Body of pancreas (tissue), 4 donors: ENCODE measurements around the gene EHMT1. TPM values are rescaled to one million over a fixed set of nuclear protein-coding genes. Genes with fewer than 3 reads are reported as not detected.

Source experiments
- ATAC-seq: fragments of 150-250 bp; one replicate; pipeline ENCODE4 v1.9.1; 2016
- DNase-seq, 4 donors: peaks; one replicate each; pipeline ENCODE4 v3.0.0-alpha.2; 2019
- H3K27ac ChIP-seq, 4 donors: fragments of 200-600 bp; sonication (generic); 1 replicate in 3 of 4; 2 replicates in 1 of 4; pipeline versions ENCODE4 v1.5.1 to v1.6.1; 2016 to 2019; ENCODE audit warnings: mild to moderate bottlenecking in 1 of 4, mixed read lengths in 1 of 4, moderate library complexity in 1 of 4
- H3K27me3 ChIP-seq, 2 donors: fragments of 200-600 bp; sonication (generic); one replicate each; pipeline ENCODE4 v1.6.0; 2016; ENCODE audit warnings: mild to moderate bottlenecking in 1 of 2
- H3K36me3 ChIP-seq, 2 donors: fragments of 200-600 bp; sonication (generic); replicated peaks in 1 of 2; 2 replicates each; pipeline ENCODE4 v1.5.1; 2016; ENCODE audit warnings: low read depth in 2 of 2; ENCODE audit not compliant: insufficient read depth in 1 of 2
- H3K4me1 ChIP-seq: fragments of 200-600 bp; sonication (generic); one replicate; pipeline ENCODE4 v1.6.0; 2016
- H3K4me3 ChIP-seq, 2 donors: fragments of 200-600 bp; sonication (generic); 1 replicate in 1 of 2; 2 replicates in 1 of 2; pipeline ENCODE4 v1.5.1; 2016 to 2019
- H3K9me3 ChIP-seq, 3 donors: fragments of 200-600 bp; sonication (generic); 1 replicate in 2 of 3; 2 replicates in 1 of 3; pipeline ENCODE4 v1.5.1; 2016
- CTCF ChIP-seq, 7 experiments: fragments of 450-650 bp in 4 of 7; fragments of 200-600 bp in 3 of 7; sonication (generic) in 3 of 7; IDR thresholded peaks; one replicate each; pipeline ENCODE4 v1.5.1; 2016 to 2019; ENCODE audit warnings: antibody characterized with exemption in 7 of 7
- POLR2A ChIP-seq, 3 donors: fragments of 450-650 bp; IDR thresholded peaks; one replicate each; pipeline ENCODE4 v1.6.1; 2016; ENCODE audit warnings: antibody characterized with exemption in 3 of 3, mild to moderate bottlenecking in 2 of 3
- WGBS, 2 donors: methylation state at CpG; one replicate each; pipeline ENCODE4 v1.1.5; 2017; 5-methylcytosine and 5-hydroxymethylcytosine counted together
- intact Hi-C: fragments of 100-400 bp; cut with DNase I; formaldehyde crosslinking; loops from one replicate; pipeline ENCODE4 v1.15.1; 2023
- total RNA-seq, 2 donors: library from RNA; depleted of rRNA; stranded (reverse); fragments of >200 nt; gene quantifications; one replicate each; pipeline ENCODE4 v1.1.0, GENCODE V29; 2016

Gene EHMT1
- total RNA-seq, 2 donors from 2014 or later, result 41.0 to 65.9 TPM

- Histone ChIP-seq H3K4me3 (no peak overlapping the region), H3K27ac (no peak overlapping the region), H3K36me3 (peaks cover 0 to 21% of the 10 kb centered on the region in 2 donors), H3K9me3 (no peaks in the 10 kb centered on the region), H3K27me3 (no peaks in the 10 kb centered on the region), H3K4me1 (no peaks in the 10 kb centered on the region)
- DNase-seq, result no peak
- intact Hi-C loops, result no loop called here
- ATAC-seq, result no peak
- TF ChIP-seq POLR2A (IDR thresholded peaks at IDR 0.05) (no peak), CTCF (IDR thresholded peaks at IDR 0.05) (no peak)
- WGBS, 2 donors, result 89 to 93% methylated on average over 19 to 30 of the region's 30 CpGs
Observed at GRCh38 chr9:137811283-137811870, 192.6 kb downstream of the EHMT1 start.

GRCh38 chr9:137812356-137813023, 193.7 kb downstream of the EHMT1 start:
- DNase-seq (no peak), ATAC-seq (no peak)
- Histone ChIP-seq H3K4me3 (no peak overlapping the region), H3K4me1 (no peaks in the 10 kb centered on the region), H3K27ac (no peak overlapping the region), H3K36me3 (peaks cover 0 to 29% of the 10 kb centered on the region in 2 donors), H3K27me3 (no peaks in the 10 kb centered on the region), H3K9me3 (no peaks in the 10 kb centered on the region)
- 93 to 94% methylated on average over 9 of the region's 9 CpGs for WGBS, 2 donors
- TF ChIP-seq CTCF (IDR thresholded peaks at IDR 0.05) (no peak), POLR2A (IDR thresholded peaks at IDR 0.05) (no peak)
- intact Hi-C loops, result no loop called here

- no peaks in the 10 kb centered on the region for H3K9me3 ChIP-seq
- H3K36me3 ChIP-seq, result peaks cover 6 to 36% of the 10 kb centered on the region in 2 donors
- DNase-seq, result no peak
- no peaks in the 10 kb centered on the region for H3K27me3 ChIP-seq
- H3K27ac ChIP-seq, result no peak overlapping the region
- intact Hi-C loops, result no loop called here
- H3K4me1 ChIP-seq, result no peaks in the 10 kb centered on the region
- no peak for ATAC-seq
- no peak overlapping the region for H3K4me3 ChIP-seq
- TF ChIP-seq CTCF (IDR thresholded peaks at IDR 0.05), result no peak
- TF ChIP-seq POLR2A (IDR thresholded peaks at IDR 0.05), result no peak
- 95 to 97% methylated on average over 13 to 19 of the region's 19 CpGs for WGBS, 2 donors
Observed at GRCh38 chr9:137813167-137813566, 194.4 kb downstream of the EHMT1 start.

- peaks cover 6 to 37% of the 10 kb centered on the region in 2 donors for H3K36me3 ChIP-seq
- no peaks in the 10 kb centered on the region for H3K4me1 ChIP-seq
- intact Hi-C loops, result no loop called here
- H3K27me3 ChIP-seq, result no peaks in the 10 kb centered on the region
- H3K4me3 ChIP-seq, result no peak overlapping the region
- DNase-seq (no peak), ATAC-seq (no peak)
- 90 to 92% methylated on average over 22 of the region's 26 CpGs for WGBS, 2 donors
- no peaks in the 10 kb centered on the region for H3K9me3 ChIP-seq
- H3K27ac ChIP-seq, result no peak overlapping the region
- TF ChIP-seq CTCF (IDR thresholded peaks at IDR 0.05), result no peak
- TF ChIP-seq POLR2A (IDR thresholded peaks at IDR 0.05), result no peak
Observed at GRCh38 chr9:137813651-137814415, 195.0 kb downstream of the EHMT1 start.
